SK-N-SH (cell line): ENCODE results near the gene GPX6. TPM values are rescaled to one million over a fixed set of nuclear protein-coding genes. Genes with fewer than 3 reads are reported as not detected.

Experiments
- CTCF ChIA-PET: fragments of 300-600, 350-600 bp; formaldehyde crosslinking; extraction: SDS; loops from one replicate; lab custom pipeline; 2021; lab: Yijun Ruan, JAX
- POLR2A ChIA-PET: fragments of 350-600 bp; sonication (Branson Sonifier 250); formaldehyde crosslinking; extraction: SDS; loops from one replicate; lab custom pipeline; 2020; ENCODE audit warnings: antibody characterized with exemption, inconsistent platforms; lab: Yijun Ruan, JAX
- DNase-seq: peaks from one replicate; pipeline ENCODE4 v3.0.0; 2012
- H2AFZ ChIP-seq: fragments of 200-600 bp; sonication (generic); 2 replicates; pipeline ENCODE4 v1.8.1; 2016; ENCODE audit warnings: antibody characterized with exemption, mild to moderate bottlenecking, low read depth
- H3F3A ChIP-seq: fragments of 200-600 bp; sonication (generic); replicated peaks from 2 replicates; pipeline ENCODE3; 2016; ENCODE audit warnings: antibody characterized with exemption, mild to moderate bottlenecking; ENCODE audit not compliant: insufficient read depth
- H3K27ac ChIP-seq, 2 experiments: fragments of 200-500 bp in 1 of 2; fragments of 200-600 bp in 1 of 2; sonication (Bioruptor generic) in 1 of 2; sonication (generic), shearing (Covaris generic) in 1 of 2; 2 replicates each; pipeline versions ENCODE4 v1.5.1 to v1.6.1; 2014 to 2016; ENCODE audit warnings: low read depth in 2 of 2, inconsistent platforms in 1 of 2, low read length in 1 of 2, mild to moderate bottlenecking in 1 of 2, mixed read lengths in 1 of 2
- H3K27me3 ChIP-seq: fragments of 200-600 bp; sonication (generic), shearing (Covaris generic); 2 replicates; pipeline ENCODE4 v1.6.1; 2016; ENCODE audit warnings: mixed run types; ENCODE audit not compliant: insufficient read depth
- H3K36me3 ChIP-seq, 2 experiments: fragments of 200-500 bp in 1 of 2; fragments of 200-600 bp in 1 of 2; sonication (Bioruptor generic) in 1 of 2; sonication (generic) in 1 of 2; replicated peaks in 1 of 2; 2 replicates each; pipeline versions ENCODE3 to v1.5.1; 2014 to 2016; ENCODE audit warnings: low read length in 1 of 2, mild to moderate bottlenecking in 1 of 2; ENCODE audit not compliant: insufficient read depth in 2 of 2, control insufficient read depth in 1 of 2
- H3K4me1 ChIP-seq, 2 experiments: fragments of 200-500 bp in 1 of 2; fragments of 200-600 bp in 1 of 2; sonication (Bioruptor generic) in 1 of 2; sonication (generic), shearing (Covaris generic) in 1 of 2; 2 replicates each; pipeline versions ENCODE4 v1.5.1 to v1.6.1; 2014 to 2016; ENCODE audit warnings: low read depth in 1 of 2, low read length in 1 of 2, mixed run types in 1 of 2; ENCODE audit not compliant: insufficient read depth in 2 of 2, control insufficient read depth in 1 of 2
- H3K4me2 ChIP-seq: fragments of 200-600 bp; sonication (generic), shearing (Covaris generic); 2 replicates; pipeline ENCODE4 v1.6.1; 2017; ENCODE audit warnings: mixed run types
- H3K4me3 ChIP-seq, 2 experiments: fragments of 200-500 bp in 1 of 2; fragments of 200-600 bp in 1 of 2; sonication (Bioruptor generic) in 1 of 2; sonication (generic), shearing (Covaris generic) in 1 of 2; 2 replicates each; pipeline versions ENCODE4 v1.5.1 to v1.8.1; 2014 to 2016; ENCODE audit warnings: low read depth in 2 of 2, inconsistent platforms in 1 of 2, low read length in 1 of 2, mild to moderate bottlenecking in 1 of 2, mixed read lengths in 1 of 2, moderate library complexity in 1 of 2
- H3K79me2 ChIP-seq: fragments of 200-600 bp; sonication (generic); 2 replicates; pipeline ENCODE4 v1.8.1; 2017; ENCODE audit warnings: mild to moderate bottlenecking; ENCODE audit not compliant: insufficient read depth
- H3K9ac ChIP-seq: fragments of 200-600 bp; sonication (generic); 2 replicates; pipeline ENCODE4 v1.6.1; 2017; ENCODE audit warnings: mixed run types
- H3K9me2 ChIP-seq: fragments of 200-600 bp; sonication (generic); 2 replicates; pipeline ENCODE4 v1.6.1; 2017; ENCODE audit warnings: mixed run types
- H3K9me3 ChIP-seq: fragments of 200-600 bp; sonication (generic); 2 replicates; pipeline ENCODE4 v1.6.1; 2017; ENCODE audit warnings: mixed run types, mild to moderate bottlenecking, moderate library complexity
- H4K20me1 ChIP-seq: fragments of 200-600 bp; sonication (generic); 2 replicates; pipeline ENCODE4 v1.6.1; 2017; ENCODE audit warnings: mild to moderate bottlenecking, mixed run types; ENCODE audit not compliant: insufficient read depth
- CHD2 ChIP-seq: fragments of 150-350 bp; IDR thresholded peaks from 2 replicates; pipeline ENCODE4 v1.6.1; 2018; ENCODE audit warnings: low read length; ENCODE audit not compliant: partially characterized antibody
- ELF1 ChIP-seq: IDR thresholded peaks from 2 replicates; pipeline ENCODE4 v1.4.0; 2012
- FOXM1 ChIP-seq: IDR thresholded peaks from 2 replicates; pipeline ENCODE4 v1.4.0; 2012; ENCODE audit warnings: low read depth, mild to moderate bottlenecking
- GABPA ChIP-seq: IDR thresholded peaks from 2 replicates; pipeline ENCODE4 v1.4.0; 2012; ENCODE audit warnings: low read depth, mild to moderate bottlenecking
- JUND ChIP-seq: IDR thresholded peaks from 2 replicates; pipeline ENCODE4 v1.4.0; 2012
- MEF2A ChIP-seq: IDR thresholded peaks from 2 replicates; pipeline ENCODE4 v1.4.0; 2012; ENCODE audit warnings: low read depth, borderline replicate concordance
- NFIC ChIP-seq: IDR thresholded peaks from 2 replicates; pipeline ENCODE4 v1.4.0; 2012; ENCODE audit warnings: borderline replicate concordance
- RAD21 ChIP-seq: IDR thresholded peaks from 2 replicates; pipeline ENCODE4 v1.6.1; 2012; ENCODE audit warnings: mild to moderate bottlenecking, low read length
- RCOR1 ChIP-seq: fragments of 150-350 bp; IDR thresholded peaks from 2 replicates; pipeline ENCODE4 v1.6.1; 2017; ENCODE audit warnings: antibody characterized with exemption, low read length
- RXRA ChIP-seq: IDR thresholded peaks from 2 replicates; pipeline ENCODE4 v1.4.0; 2012; ENCODE audit warnings: low read depth, mild to moderate bottlenecking, borderline replicate concordance
- SIN3A ChIP-seq: IDR thresholded peaks from 2 replicates; pipeline ENCODE4 v1.6.1; 2012; ENCODE audit warnings: low read depth, mild to moderate bottlenecking, low read length, moderate library complexity, borderline replicate concordance
- SMC3 ChIP-seq: IDR thresholded peaks from 2 replicates; pipeline ENCODE4 v1.6.1; 2012; ENCODE audit warnings: low read depth, low read length, improper control_type of control experiment
- TAF1 ChIP-seq: IDR thresholded peaks from 2 replicates; pipeline ENCODE4 v1.6.1; 2012; ENCODE audit warnings: low read depth, mild to moderate bottlenecking, low read length, moderate library complexity, borderline replicate concordance
- YY1 ChIP-seq: IDR thresholded peaks from 2 replicates; pipeline ENCODE4 v1.4.0; 2012; ENCODE audit warnings: low read depth, mild to moderate bottlenecking
- WGBS: methylation state at CpG from one replicate; pipeline ENCODE4 v1.1.6; 2017; ENCODE audit warnings: low lambda C conversion rate; 5-methylcytosine and 5-hydroxymethylcytosine counted together
- polyA plus RNA-seq, 3 experiments: library from polyadenylated mRNA; depleted of rRNA; stranded (reverse); fragments of >200 nt; gene quantifications; 2 replicates each; pipeline ENCODE4 v1.2.3, GENCODE V29; 2012
- TF ChIP-seq, protein P1 (sequence below): IDR thresholded peaks from 2 replicates; pipeline ENCODE4; 2012
- TF ChIP-seq, protein P2 (sequence below): fragments of 200-600 bp; sonication (generic); IDR thresholded peaks from 2 replicates; pipeline ENCODE4 v1.6.1; 2017; ENCODE audit warnings: antibody characterized with exemption, mild to moderate bottlenecking, moderate library complexity
- TF ChIP-seq, protein P3 (sequence below): fragments of 150-350 bp; IDR thresholded peaks from 2 replicates; pipeline ENCODE4 v1.6.1; 2017; ENCODE audit warnings: antibody characterized with exemption, low read length, low read depth, borderline replicate concordance
- TF ChIP-seq, protein P4 (sequence below): IDR thresholded peaks from 2 replicates; pipeline ENCODE4 v1.4.0; 2012; ENCODE audit warnings: low read depth, borderline replicate concordance
- TF ChIP-seq, protein P5 (sequence below): IDR thresholded peaks from 2 replicates; pipeline ENCODE4 v1.4.0; 2012; ENCODE audit warnings: low read depth, borderline replicate concordance

The GPX6 gene
- polyA plus RNA-seq, 1 of the 3 experiments (the other 2 are of a cell fraction): not detected

DNA sequence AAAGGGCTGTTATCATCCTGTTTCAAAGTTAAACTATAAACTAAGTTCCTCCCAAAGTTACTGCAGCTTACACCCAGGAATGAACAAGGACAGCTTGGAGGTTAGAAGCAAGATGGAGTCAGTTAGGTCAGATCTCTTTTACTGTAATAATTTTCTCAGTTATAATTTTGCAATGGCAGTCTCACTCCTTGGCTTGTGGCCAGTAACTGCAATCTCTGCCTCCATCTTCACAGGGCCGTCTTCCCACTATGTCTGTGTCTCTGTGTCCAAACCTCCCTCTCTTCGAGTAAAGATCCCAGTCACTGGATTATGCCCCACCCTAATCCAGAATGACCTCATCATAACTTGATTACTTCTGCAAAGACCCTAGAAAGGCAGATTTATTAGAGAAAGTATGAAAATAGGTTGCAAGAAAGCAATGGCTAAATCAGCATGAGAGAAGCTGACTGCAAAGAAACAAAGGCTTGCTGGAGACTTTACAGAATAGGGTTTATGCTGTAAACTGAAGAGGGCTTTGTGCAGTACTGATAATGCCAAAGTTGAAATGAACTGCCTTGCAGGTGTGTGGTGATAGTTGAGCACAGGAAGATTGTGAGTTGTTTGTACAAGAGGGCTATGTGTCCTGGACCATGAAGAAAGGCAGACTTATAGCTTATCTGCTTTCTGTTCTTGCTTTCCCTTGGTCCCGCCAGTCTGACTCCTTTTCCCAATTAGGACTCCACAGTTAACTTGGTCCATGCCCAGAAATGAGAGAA, 28.4 kb downstream of the GPX6 start:
- H3K79me2 ChIP-seq: no peaks in the 10 kb centered on the region
- no peaks in the 10 kb centered on the region for H3K9me2 ChIP-seq
- H3K4me3 ChIP-seq: no peak overlapping the region
- 14% methylated on average over 3 of the region's 3 CpGs for WGBS
- ChIA-PET POLR2A (no interaction called here), CTCF (interaction anchor here (1.0 to 1.7 kb wide), 4 partner anchors 9 to 196 kb away, joined by 3 to 5 read pairs (median 3); no protein-coding TSS in a partner anchor)
- H4K20me1 ChIP-seq: no peaks in the 10 kb centered on the region
- H3K27me3 ChIP-seq: peaks cover 8% of the 10 kb centered on the region; the same call in 1 of the 2 replicates
- DNase-seq: no peak
- TF ChIP-seq NFIC (no peak), TAF1 (no peak), MEF2A (no peak), RXRA (no peak), SMC3 (no peak), FOXM1 (no peak), JUND (no peak), YY1 (no peak), SIN3A (no peak), RAD21 (no peak), RCOR1 (no peak), ELF1 (no peak), GABPA (no peak), CHD2 (no peak)
- TF ChIP-seq, protein P1, sequence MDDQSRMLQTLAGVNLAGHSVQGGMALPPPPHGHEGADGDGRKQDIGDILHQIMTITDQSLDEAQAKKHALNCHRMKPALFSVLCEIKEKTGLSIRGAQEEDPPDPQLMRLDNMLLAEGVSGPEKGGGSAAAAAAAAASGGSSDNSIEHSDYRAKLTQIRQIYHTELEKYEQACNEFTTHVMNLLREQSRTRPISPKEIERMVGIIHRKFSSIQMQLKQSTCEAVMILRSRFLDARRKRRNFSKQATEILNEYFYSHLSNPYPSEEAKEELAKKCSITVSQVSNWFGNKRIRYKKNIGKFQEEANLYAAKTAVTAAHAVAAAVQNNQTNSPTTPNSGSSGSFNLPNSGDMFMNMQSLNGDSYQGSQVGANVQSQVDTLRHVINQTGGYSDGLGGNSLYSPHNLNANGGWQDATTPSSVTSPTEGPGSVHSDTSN: no peak
- TF ChIP-seq, protein P2, sequence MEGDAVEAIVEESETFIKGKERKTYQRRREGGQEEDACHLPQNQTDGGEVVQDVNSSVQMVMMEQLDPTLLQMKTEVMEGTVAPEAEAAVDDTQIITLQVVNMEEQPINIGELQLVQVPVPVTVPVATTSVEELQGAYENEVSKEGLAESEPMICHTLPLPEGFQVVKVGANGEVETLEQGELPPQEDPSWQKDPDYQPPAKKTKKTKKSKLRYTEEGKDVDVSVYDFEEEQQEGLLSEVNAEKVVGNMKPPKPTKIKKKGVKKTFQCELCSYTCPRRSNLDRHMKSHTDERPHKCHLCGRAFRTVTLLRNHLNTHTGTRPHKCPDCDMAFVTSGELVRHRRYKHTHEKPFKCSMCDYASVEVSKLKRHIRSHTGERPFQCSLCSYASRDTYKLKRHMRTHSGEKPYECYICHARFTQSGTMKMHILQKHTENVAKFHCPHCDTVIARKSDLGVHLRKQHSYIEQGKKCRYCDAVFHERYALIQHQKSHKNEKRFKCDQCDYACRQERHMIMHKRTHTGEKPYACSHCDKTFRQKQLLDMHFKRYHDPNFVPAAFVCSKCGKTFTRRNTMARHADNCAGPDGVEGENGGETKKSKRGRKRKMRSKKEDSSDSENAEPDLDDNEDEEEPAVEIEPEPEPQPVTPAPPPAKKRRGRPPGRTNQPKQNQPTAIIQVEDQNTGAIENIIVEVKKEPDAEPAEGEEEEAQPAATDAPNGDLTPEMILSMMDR: no peak
- TF ChIP-seq, protein P3, sequence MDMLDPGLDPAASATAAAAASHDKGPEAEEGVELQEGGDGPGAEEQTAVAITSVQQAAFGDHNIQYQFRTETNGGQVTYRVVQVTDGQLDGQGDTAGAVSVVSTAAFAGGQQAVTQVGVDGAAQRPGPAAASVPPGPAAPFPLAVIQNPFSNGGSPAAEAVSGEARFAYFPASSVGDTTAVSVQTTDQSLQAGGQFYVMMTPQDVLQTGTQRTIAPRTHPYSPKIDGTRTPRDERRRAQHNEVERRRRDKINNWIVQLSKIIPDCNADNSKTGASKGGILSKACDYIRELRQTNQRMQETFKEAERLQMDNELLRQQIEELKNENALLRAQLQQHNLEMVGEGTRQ: no peak
- TF ChIP-seq, protein P4, sequence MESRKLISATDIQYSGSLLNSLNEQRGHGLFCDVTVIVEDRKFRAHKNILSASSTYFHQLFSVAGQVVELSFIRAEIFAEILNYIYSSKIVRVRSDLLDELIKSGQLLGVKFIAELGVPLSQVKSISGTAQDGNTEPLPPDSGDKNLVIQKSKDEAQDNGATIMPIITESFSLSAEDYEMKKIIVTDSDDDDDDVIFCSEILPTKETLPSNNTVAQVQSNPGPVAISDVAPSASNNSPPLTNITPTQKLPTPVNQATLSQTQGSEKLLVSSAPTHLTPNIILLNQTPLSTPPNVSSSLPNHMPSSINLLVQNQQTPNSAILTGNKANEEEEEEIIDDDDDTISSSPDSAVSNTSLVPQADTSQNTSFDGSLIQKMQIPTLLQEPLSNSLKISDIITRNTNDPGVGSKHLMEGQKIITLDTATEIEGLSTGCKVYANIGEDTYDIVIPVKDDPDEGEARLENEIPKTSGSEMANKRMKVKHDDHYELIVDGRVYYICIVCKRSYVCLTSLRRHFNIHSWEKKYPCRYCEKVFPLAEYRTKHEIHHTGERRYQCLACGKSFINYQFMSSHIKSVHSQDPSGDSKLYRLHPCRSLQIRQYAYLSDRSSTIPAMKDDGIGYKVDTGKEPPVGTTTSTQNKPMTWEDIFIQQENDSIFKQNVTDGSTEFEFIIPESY: no peak
- TF ChIP-seq, protein P5, sequence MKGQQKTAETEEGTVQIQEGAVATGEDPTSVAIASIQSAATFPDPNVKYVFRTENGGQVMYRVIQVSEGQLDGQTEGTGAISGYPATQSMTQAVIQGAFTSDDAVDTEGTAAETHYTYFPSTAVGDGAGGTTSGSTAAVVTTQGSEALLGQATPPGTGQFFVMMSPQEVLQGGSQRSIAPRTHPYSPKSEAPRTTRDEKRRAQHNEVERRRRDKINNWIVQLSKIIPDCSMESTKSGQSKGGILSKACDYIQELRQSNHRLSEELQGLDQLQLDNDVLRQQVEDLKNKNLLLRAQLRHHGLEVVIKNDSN: no peak
- peaks cover 5% of the 10 kb centered on the region for H3F3A ChIP-seq
- no peak overlapping the region for H3K4me2 ChIP-seq
- H3K9me3 ChIP-seq: no peaks in the 10 kb centered on the region
- H3K36me3 ChIP-seq: no peaks in the 10 kb centered on the region
- H3K9ac ChIP-seq: no peak overlapping the region
- no peak overlapping the region for H2AFZ ChIP-seq
- H3K4me1 ChIP-seq: no peaks in the 10 kb centered on the region; a peak in 2 of 4 replicates
- H3K27ac ChIP-seq: no peak overlapping the region
